ENCODE results near the gene DNM1.
"Not testable (repeated sequence)": the region's sequence is repeated elsewhere in the genome, so short reads cannot be mapped to it uniquely, and the experiment has no call there.

DNM1 gene

GRCh38 chr9:128226412-128226801 lies 23.2 kb downstream of the DNM1 start:
- no peak for DNase-seq

DNA sequence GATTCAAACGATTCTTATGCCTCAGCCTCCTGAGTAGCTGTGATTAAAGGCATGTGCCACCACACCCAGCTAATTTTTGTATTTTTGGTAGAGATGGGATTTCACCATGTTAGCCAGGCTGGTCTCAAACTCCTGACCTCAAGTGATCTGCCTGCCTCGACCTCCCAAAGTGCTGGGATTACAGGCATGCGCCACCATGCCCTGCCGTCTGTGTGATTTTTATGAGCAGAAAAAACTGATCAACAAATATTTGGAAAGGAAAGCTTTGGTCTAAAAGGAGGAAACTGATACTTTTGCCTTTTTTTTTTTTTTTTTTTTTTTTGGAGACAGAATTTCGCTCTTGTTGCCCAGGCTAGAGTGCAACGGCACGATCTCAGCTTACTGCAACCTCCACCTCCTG lies 27.7 kb downstream of the DNM1 start:
- DNase-seq, result not testable (repeated sequence)

GRCh38 chr9:128231638-128232527 lies 28.7 kb downstream of the DNM1 start:
- DNase-seq, result no peak

DNA sequence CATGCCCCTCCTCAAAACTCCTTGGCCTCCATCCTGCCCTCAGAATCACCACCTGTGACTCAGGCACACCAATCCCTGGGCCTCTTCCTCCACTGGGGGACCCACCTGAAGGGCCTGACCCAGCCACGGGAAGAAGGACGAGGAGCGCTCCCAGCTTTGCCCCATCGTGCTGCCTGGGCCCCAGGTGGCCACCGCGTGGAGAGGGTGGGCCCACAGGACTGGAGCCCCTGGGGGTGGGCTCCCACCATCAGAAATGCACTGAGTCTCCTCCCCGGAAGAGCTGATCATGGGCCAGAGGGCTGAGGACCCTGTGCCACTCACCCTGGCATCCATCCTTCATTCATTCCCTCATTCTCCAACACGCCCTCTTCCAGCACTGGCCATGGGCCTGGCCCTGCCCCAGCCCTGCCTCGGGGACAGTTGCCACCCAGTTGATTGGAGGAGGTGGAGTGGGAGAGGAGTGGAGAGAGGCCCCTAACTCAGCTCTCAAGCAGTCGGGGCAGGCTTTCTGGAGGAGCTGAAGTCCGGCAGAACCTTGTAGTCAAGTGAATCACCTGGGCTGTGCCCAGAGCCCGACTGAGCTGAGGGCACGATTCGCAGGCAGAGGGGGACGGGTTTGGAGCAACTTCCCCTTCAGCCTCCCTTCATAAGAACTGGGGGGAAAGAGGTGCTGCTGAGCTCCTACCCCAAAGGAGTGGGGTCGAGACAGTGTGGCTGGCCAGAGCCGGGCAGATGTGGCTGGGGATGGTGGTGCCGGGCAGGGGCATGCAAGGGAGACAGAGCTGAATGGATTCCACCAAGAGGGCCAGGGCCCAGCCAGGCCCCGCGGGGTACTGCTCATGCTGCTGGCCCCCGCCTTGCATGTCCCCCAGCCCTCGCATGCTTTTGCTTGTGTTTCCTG lies 29.6 kb downstream of the DNM1 start:
- no peak for DNase-seq

- no peak for DNase-seq
These were observed 30.7 kb downstream of the DNM1 start for GRCh38 chr9:128233817-128234406.

DNA sequence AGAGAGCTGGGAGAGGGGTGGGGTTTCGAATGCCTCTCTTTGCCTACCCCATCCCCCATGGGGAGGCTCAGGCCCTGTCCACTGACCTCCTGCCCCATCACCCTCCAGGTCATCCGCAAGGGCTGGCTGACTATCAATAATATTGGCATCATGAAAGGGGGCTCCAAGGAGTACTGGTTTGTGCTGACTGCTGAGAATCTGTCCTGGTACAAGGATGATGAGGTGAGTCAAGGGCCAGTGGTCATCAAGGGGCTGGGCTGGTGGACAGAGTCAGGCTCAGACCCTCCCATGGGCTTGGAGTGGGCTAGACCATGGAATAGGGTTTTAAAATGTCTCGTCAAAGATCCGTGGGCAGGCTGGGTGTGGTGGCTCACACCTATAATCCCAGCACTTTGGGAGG lies 38.9 kb downstream of the DNM1 start:
- DNase-seq, result no peak

GRCh38 chr9:128242828-128243214 lies 39.6 kb downstream of the DNM1 start:
- DNase-seq, result no peak

DNA sequence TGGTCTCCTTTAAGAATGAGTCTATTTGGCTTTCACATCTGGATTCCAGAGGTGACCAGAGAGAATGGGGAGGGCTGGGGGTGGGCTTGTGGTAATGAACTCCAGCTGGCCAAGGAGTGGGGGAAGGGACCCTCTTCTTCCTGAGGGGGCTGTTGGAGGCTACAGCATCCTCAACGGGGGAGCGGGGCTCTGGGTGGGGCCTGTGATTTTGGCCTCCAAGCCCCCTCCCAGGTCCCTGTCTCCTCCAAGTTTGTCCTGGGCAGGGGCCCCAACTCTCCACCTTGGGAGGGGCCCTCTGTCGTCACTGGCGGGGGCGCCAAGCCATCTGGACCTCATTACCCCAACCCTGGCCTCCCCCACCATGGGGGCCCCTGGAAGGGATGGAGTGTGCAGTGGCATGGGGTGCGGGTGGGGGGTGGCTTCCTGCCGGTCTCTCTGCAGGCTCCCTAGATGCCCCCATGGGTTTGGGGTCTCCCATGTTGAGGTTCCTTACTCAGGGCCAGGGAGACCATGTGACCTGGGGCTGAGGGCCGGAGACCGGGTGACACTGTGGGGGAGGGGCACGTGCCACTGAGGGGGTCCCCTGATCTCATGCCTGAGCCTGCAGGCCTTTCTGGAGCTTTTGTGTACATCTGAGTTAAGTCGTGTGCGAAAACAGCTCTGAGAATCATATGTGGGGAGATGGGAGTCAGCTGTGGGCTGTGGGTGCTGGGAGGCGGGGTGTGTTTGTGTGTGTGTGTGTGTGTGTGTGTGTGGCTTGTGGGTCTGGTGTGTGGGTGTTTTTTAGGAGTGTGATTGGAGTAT lies 40.2 kb downstream of the DNM1 start:
- DNase-seq, result no peak

- no peak for DNase-seq
These were observed 41.1 kb downstream of the DNM1 start for GRCh38 chr9:128244091-128244836.

DNA sequence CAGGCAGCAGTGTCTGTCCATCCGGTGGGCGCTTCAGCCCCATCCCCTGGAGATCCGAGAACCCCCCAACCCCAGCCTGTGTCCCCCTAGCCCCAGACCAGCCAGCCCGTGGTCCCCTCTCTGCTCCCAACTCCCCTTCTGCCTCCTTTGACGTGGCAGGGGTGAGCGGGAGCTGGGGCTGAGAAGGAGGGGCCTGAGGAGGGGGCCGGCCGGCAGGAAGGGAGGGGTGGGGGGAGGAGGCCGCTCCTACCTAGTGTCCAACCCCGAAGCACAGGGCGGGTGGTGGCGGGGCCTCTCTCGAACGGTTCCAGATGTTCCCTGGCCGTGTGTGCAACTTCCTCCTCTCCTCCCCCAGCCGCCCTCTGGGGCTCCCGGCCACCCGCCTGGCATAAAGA lies 41.7 kb downstream of the DNM1 start:
- DNase-seq, result no peak

- DNase-seq, result no peak
These were observed 42.4 kb downstream of the DNM1 start for GRCh38 chr9:128245421-128246151.

DNA sequence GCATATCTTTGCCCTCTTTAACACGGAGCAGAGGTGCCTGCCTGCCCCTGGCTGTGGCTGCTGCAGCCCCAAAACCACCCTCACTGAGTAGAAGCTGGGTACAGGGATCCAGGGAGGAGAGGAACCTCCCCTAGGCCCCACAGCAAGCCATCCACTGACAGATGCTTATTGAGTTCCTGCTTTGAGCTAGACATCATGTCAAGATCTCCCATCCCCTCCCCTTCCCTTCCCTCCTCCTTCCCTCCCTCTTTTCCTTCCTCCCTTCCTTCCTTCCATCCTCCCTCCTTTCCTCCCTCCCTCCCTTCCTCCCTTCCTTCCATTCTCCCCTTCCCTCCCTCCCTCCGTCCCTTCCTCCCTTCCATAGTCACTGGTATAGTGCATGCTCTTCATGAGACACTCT lies 43.3 kb downstream of the DNM1 start:
- DNase-seq, result no peak

- no peak for DNase-seq
These were observed 44.1 kb downstream of the DNM1 start for GRCh38 chr9:128247226-128247803.

DNA sequence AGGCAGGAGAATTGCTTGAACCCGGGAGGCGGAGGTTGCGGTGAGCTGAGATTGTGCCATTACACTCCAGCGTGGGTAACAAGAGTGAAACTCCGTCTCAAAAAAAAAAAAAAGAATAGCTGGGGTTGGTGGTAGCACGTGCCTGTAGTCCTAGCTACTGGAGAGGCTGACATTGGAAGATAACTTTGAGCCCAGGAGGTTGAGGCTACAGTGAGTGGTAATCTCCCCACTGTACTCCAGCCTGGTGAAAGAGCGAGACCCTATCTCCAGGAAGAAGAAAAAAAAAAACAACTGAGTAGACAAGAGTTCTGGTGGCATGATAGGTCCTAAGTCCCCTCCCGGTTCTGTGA lies 46.4 kb downstream of the DNM1 start:
- DNase-seq, result no peak

DNA sequence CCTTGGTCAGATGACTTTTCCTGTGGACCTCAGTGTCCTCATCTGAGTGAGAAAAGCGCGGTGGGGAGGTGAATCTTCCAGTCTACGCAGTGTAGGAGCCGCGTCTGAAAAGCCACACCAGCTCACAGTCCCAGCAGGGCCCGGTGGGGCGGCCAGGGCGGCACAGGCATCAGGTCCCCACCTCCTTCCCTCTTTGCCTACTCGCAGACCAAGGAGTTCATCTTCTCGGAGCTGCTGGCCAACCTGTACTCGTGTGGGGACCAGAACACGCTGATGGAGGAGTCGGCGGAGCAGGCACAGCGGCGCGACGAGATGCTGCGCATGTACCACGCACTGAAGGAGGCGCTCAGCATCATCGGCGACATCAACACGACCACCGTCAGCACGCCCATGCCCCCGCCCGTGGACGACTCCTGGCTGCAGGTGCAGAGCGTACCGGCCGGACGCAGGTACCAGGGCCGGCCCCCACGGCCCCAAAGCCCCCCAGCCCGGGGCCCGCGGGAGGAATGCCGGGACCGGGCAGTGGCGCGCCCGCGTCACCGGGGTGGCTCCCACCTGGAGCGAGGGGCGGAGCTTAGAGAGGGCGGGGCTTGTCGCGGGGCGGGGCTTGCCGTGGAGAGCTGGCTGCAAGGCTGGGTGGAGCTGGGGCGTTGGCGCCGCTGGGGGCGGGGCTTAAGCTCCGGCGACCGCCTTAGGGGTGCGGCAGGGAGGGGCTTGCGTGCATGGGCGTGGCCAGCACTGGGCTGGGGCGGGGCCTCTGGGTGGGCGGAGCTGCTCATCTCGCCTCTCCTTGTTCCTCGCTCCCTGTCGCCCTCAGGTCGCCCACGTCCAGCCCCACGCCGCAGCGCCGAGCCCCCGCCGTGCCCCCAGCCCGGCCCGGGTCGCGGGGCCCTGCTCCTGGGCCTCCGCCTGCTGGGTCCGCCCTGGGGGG lies 47.0 kb downstream of the DNM1 start:
- no peak for DNase-seq

GRCh38 chr9:128250839-128251731 lies 47.9 kb downstream of the DNM1 start:
- no peak for DNase-seq

GRCh38 chr9:128251732-128252100 lies 48.5 kb downstream of the DNM1 start:
- no peak for DNase-seq

- DNase-seq, result no peak
These were observed 49.3 kb downstream of the DNM1 start for GRCh38 chr9:128252317-128253139.
